ENCODE measurements around the gene TPPP2. TPM values are rescaled to one million over a fixed set of nuclear protein-coding genes. Genes with fewer than 3 reads are reported as not detected.
A peak's percentile ranks its signal among the peaks of the same experiment; 100 is the strongest.

Gene TPPP2
- total and polyA plus RNA-seq, 2 experiments from 2014 or later = not detected

DNA sequence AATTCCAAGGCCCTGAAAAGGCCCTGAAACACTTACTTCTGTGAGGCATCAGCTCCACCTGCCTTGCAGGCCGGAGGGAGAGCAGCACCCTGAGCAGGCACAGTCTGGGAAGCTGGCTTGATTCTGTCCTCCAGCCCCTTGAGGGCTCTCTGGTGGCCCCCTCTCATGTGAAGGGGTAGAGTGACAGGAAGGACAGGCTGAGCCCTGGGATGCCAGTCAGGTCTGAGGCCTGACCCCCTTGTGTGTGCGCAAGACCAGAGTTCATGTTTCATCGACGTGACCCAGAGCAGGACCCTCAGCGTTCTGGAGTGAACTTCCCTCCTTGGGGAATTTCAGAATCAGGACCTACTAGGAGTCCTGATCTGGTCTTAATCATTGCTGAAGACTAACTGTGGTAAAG, 28.9 kb downstream of the TPPP2 start:
- Histone ChIP-seq H3K79me2 (ENCODE audit: insufficient read depth) (no peaks in the 10 kb centered on the region), H3K36me3 (ENCODE audit: low read depth) (no peaks in the 10 kb centered on the region), H4K20me1 (ENCODE audit: insufficient read depth) (no peaks in the 10 kb centered on the region), H3K9ac (no peak overlapping the region), H3K9me3 (ENCODE audit: low read depth) (no peaks in the 10 kb centered on the region), H3K27ac (no peak overlapping the region), H3K9me2 (ENCODE audit: insufficient read depth) (no peaks in the 10 kb centered on the region), H3F3A (ENCODE audit: insufficient read depth) (peaks cover 9% of the 10 kb centered on the region; the same call in 1 of the 2 replicates), H3K4me1 (ENCODE audit: insufficient read depth) (peaks cover 26% of the 10 kb centered on the region), H3K4me3 (no peak overlapping the region), H3K27me3 (replicated peaks; ENCODE audit: insufficient read depth) (no peaks in the 10 kb centered on the region), H3K4me2 (ENCODE audit: unreplicated experiment) (no peak overlapping the region), H2AFZ (no peak overlapping the region)
- DNase-seq = no peak
- in situ Hi-C loops (cut with MboI) = no loop called here
- 89 to 96% methylated on average over 5 of the region's 5 CpGs for WGBS, 2 experiments (ENCODE audit: low coverage in 1 of 2, low lambda C conversion rate in 2 of 2, missing lambda C conversion rate in 2 of 2)
- TF ChIP-seq EZH2phosphoT487 (IDR thresholded peaks at IDR 0.05; ENCODE audit: insufficient read depth, low read depth) (no peak), EZH2 (IDR thresholded peaks at IDR 0.05; ENCODE audit: insufficient read depth, poor library complexity, severe bottlenecking) (no peak)

DNA sequence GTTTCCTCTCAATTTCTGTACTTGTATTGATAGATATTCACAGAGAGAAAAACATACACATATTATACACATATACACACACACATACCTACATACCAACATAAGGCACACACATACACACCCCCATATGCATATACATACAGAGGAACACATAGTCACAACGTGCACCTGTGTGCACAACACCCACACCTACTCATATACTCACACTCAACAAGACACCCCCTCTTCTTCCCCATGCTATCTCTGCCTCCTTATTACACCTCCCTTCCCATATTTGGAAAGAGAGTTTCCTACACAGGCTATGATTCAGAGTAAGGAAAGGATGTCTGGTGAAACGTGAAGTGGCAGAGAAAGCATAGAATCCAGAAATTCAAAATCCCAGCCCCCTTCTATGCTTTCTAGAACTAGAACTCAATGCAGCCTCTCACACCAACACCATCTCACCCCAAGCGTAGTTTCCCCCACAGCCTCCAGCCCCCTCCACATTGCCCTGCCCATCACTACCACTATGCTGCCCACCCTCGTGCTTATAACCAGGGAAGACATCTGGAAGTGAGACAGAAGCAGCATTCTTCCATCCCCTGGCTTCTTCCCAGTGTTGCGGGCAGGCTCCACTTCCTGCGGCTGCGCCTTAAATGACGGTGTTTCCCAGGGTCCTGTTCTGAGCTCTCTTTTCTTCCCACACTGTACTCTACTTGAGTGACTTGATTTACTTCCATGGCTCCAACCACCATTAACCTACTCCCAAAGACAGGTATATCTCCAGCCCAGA, 30.0 kb downstream of the TPPP2 start:
- 49 to 52% methylated on average over 8 of the region's 8 CpGs for WGBS, 2 experiments (ENCODE audit: low coverage in 1 of 2, low lambda C conversion rate in 2 of 2, missing lambda C conversion rate in 2 of 2)
- no peak overlapping the region for H3K4me2 ChIP-seq (ENCODE audit: unreplicated experiment)
- H3F3A ChIP-seq (ENCODE audit: insufficient read depth) = peaks cover 10% of the 10 kb centered on the region; the same call in 1 of the 2 replicates
- peak; percentile 45 for DNase-seq
- no peaks in the 10 kb centered on the region for H3K9me3 ChIP-seq (ENCODE audit: low read depth)
- H3K9me2 ChIP-seq (ENCODE audit: insufficient read depth) = no peaks in the 10 kb centered on the region
- TF ChIP-seq EZH2 (IDR thresholded peaks at IDR 0.05; ENCODE audit: insufficient read depth, poor library complexity, severe bottlenecking) (no peak), EZH2phosphoT487 (IDR thresholded peaks at IDR 0.05; ENCODE audit: insufficient read depth, low read depth) (no peak)
- H3K4me1 ChIP-seq (ENCODE audit: insufficient read depth) = peaks cover 28% of the 10 kb centered on the region
- H3K79me2 ChIP-seq (ENCODE audit: insufficient read depth) = no peaks in the 10 kb centered on the region
- no peaks in the 10 kb centered on the region for H3K36me3 ChIP-seq (ENCODE audit: low read depth)
- H3K27me3 ChIP-seq (replicated peaks; ENCODE audit: insufficient read depth) = no peaks in the 10 kb centered on the region
- in situ Hi-C loops (cut with MboI) = no loop called here
- no peaks in the 10 kb centered on the region for H4K20me1 ChIP-seq (ENCODE audit: insufficient read depth)
- no peak overlapping the region for H2AFZ ChIP-seq
- no peak overlapping the region for H3K4me3 ChIP-seq
- no peak overlapping the region for H3K9ac ChIP-seq
- no peak overlapping the region for H3K27ac ChIP-seq

DNA sequence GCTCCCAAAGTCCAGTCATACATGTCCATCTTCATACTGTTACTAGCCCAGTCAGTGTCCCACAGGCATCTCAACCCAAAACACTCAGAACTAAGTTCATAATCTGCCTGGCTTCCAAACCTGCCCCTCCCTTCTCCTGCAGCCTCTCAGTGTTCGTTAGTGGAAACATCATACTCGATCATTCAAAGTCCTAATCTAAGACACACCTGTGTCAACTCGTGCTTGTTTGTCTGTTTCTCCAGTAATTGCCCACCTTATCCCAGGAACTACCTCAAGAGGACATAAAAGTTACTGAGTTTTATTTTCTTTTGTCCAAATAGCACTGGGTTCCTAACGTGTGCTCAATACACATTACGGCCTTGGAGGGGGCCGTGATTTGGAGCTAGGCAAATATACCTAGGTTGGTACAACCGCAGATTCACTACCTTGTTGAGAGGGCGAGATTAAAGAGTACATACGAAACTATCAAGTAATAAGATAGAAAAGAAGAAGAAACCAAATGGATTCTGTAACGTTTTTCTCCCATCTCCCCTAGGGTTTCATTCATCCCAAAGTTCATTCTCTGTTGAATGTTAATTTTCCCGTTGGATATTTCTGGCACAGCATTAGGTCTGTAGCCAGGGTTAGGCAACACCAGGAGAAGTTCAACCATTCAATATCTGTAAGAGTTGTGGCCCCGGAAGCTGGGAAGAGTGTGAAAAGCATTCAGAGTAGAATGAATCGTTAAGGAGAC, 30.8 kb downstream of the TPPP2 start:
- H3K27me3 ChIP-seq (replicated peaks; ENCODE audit: insufficient read depth) = no peaks in the 10 kb centered on the region
- no peak overlapping the region for H2AFZ ChIP-seq
- no peaks in the 10 kb centered on the region for H3K9me2 ChIP-seq (ENCODE audit: insufficient read depth)
- no peak overlapping the region for H3K4me3 ChIP-seq
- WGBS, 2 experiments (ENCODE audit: low coverage in 1 of 2, low lambda C conversion rate in 2 of 2, missing lambda C conversion rate in 2 of 2) = 72 to 78% methylated on average over 13 of the region's 13 CpGs
- no peaks in the 10 kb centered on the region for H3K9me3 ChIP-seq (ENCODE audit: low read depth)
- peaks cover 10% of the 10 kb centered on the region; the same call in 1 of the 2 replicates for H3F3A ChIP-seq (ENCODE audit: insufficient read depth)
- no peak overlapping the region for H3K27ac ChIP-seq
- H3K9ac ChIP-seq = no peak overlapping the region
- DNase-seq = no peak
- no peak overlapping the region for H3K4me2 ChIP-seq (ENCODE audit: unreplicated experiment)
- H3K4me1 ChIP-seq (ENCODE audit: insufficient read depth) = peaks cover 28% of the 10 kb centered on the region
- H4K20me1 ChIP-seq (ENCODE audit: insufficient read depth) = no peaks in the 10 kb centered on the region
- no peaks in the 10 kb centered on the region for H3K79me2 ChIP-seq (ENCODE audit: insufficient read depth)
- in situ Hi-C loops (cut with MboI) = no loop called here
- no peak for TF ChIP-seq EZH2phosphoT487 (IDR thresholded peaks at IDR 0.05; ENCODE audit: insufficient read depth, low read depth)
- no peak for TF ChIP-seq EZH2 (IDR thresholded peaks at IDR 0.05; ENCODE audit: insufficient read depth, poor library complexity, severe bottlenecking)
- no peaks in the 10 kb centered on the region for H3K36me3 ChIP-seq (ENCODE audit: low read depth)

DNA sequence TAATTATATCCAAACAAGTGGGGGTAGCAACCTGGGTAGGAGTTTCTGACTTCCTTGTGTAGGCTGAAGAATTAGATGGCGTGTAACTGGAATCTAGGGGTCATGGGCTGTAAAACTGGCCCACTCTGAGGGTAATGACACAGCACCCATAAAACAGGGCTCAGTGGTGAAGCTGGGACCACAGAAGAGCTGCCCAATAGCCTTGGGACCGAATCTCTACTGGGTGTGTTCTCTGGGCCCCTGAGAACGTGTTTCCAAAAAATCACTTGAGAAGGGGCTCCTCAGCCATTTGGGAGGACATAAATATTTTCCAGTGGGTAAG, 31.3 kb downstream of the TPPP2 start:
- Histone ChIP-seq H2AFZ (no peak overlapping the region), H3K79me2 (ENCODE audit: insufficient read depth) (no peaks in the 10 kb centered on the region), H3K36me3 (ENCODE audit: low read depth) (no peaks in the 10 kb centered on the region), H3K27ac (no peak overlapping the region), H3K27me3 (replicated peaks; ENCODE audit: insufficient read depth) (no peaks in the 10 kb centered on the region), H4K20me1 (ENCODE audit: insufficient read depth) (no peaks in the 10 kb centered on the region), H3K9me2 (ENCODE audit: insufficient read depth) (no peaks in the 10 kb centered on the region), H3K9ac (no peak overlapping the region), H3K4me3 (no peak overlapping the region), H3K4me1 (ENCODE audit: insufficient read depth) (peaks cover 26% of the 10 kb centered on the region), H3F3A (ENCODE audit: insufficient read depth) (peaks cover 10% of the 10 kb centered on the region; the same call in 1 of the 2 replicates), H3K4me2 (ENCODE audit: unreplicated experiment) (no peak overlapping the region), H3K9me3 (ENCODE audit: low read depth) (no peaks in the 10 kb centered on the region)
- in situ Hi-C loops (cut with MboI) = no loop called here
- no peak for TF ChIP-seq EZH2phosphoT487 (IDR thresholded peaks at IDR 0.05; ENCODE audit: insufficient read depth, low read depth)
- TF ChIP-seq EZH2 (IDR thresholded peaks at IDR 0.05; ENCODE audit: insufficient read depth, poor library complexity, severe bottlenecking) = no peak
- WGBS, 2 experiments (ENCODE audit: low coverage in 1 of 2, low lambda C conversion rate in 2 of 2, missing lambda C conversion rate in 2 of 2) = 92 to 98% methylated on average over 3 of the region's 3 CpGs
- no peak for DNase-seq

All from GM23248 (cell line).